Upper lobe of left lung (tissue), 6 donors: ENCODE measurements around the gene CFAP44. TPM values are rescaled to one million over a fixed set of nuclear protein-coding genes. Genes with fewer than 3 reads are reported as not detected.
"Not testable (repeated sequence)": the region's sequence is repeated elsewhere in the genome, so short reads cannot be mapped to it uniquely, and the experiment has no call there.

Source experiments
- ATAC-seq, 2 donors: fragments of 200-7000 bp; cut with Tn5 transposase; one replicate each; pipeline ENCODE4 v1.9.1; 2022; ENCODE audit warnings: mild to moderate bottlenecking in 2 of 2, moderate library complexity in 2 of 2; ENCODE audit not compliant: low FRiP score in 2 of 2
- DNase-seq, 2 donors: peaks; one replicate each; pipeline ENCODE4 v3.0.0-alpha.2; 2019 to 2020
- H3K27ac ChIP-seq, 4 donors: fragments of 200-600 bp; sonication (generic); one replicate each; pipeline ENCODE4 v1.5.1; 2016 to 2019
- H3K27me3 ChIP-seq, 4 donors: fragments of 200-600 bp; sonication (generic); one replicate each; pipeline ENCODE4 v1.5.1; 2017 to 2019
- H3K36me3 ChIP-seq, 4 donors: fragments of 200-600 bp; sonication (generic); one replicate each; pipeline ENCODE4 v1.5.1; 2016 to 2019
- H3K4me1 ChIP-seq, 4 donors: fragments of 200-600 bp; sonication (generic); one replicate each; pipeline ENCODE4 v1.5.1; 2018 to 2019
- H3K4me3 ChIP-seq, 4 donors: fragments of 200-600 bp; sonication (generic); one replicate each; pipeline ENCODE4 v1.5.1; 2017 to 2019; ENCODE audit warnings: mild to moderate bottlenecking in 2 of 4, moderate library complexity in 1 of 4
- H3K9me3 ChIP-seq, 4 donors: fragments of 200-600 bp; sonication (generic); one replicate each; pipeline ENCODE4 v1.5.1; 2018 to 2019
- CTCF ChIP-seq, 6 experiments: fragments of 450-650 bp in 4 of 6; fragments of 200-600 bp in 2 of 6; sonication (generic) in 2 of 6; IDR thresholded peaks; one replicate each; pipeline ENCODE4 v1.5.1; 2016 to 2019; ENCODE audit warnings: antibody characterized with exemption in 6 of 6
- EP300 ChIP-seq, 4 donors: sonication (generic); formaldehyde crosslinking; IDR thresholded peaks; one replicate each; pipeline ENCODE4 v1.5.1; 2017; ENCODE audit warnings: antibody characterized with exemption in 4 of 4, control low read depth in 2 of 4
- POLR2A ChIP-seq, 4 donors: fragments of 450-650 bp; IDR thresholded peaks; one replicate each; pipeline ENCODE4 v1.5.1; 2016 to 2017; ENCODE audit warnings: antibody characterized with exemption in 4 of 4, mild to moderate bottlenecking in 2 of 4
- POLR2AphosphoS5 ChIP-seq, 2 donors: sonication (generic); formaldehyde crosslinking; IDR thresholded peaks; one replicate each; pipeline ENCODE4 v1.5.1; 2017; ENCODE audit warnings: antibody characterized with exemption in 2 of 2
- WGBS, 2 donors: methylation state at CpG; one replicate each; pipeline ENCODE4 v1.1.5; 2017 to 2018; 5-methylcytosine and 5-hydroxymethylcytosine counted together
- total RNA-seq, 6 donors: library from RNA; depleted of rRNA in 4 of 6; stranded (reverse); fragments of >200 nt in 4 of 6; gene quantifications; one replicate each; pipeline versions ENCODE4 v1.1.0 to v1.2.1, GENCODE V29; 2016 to 2021
- donor health status: DM: no; HTN: no; CAD: no; lungs with moderate emphysema.
- donor health status: DM: no; HTN: yes; CAD: no; lungs with severe emphysema.

CFAP44 gene
- 10 to 100 TPM in 3 of 6 donors, 1 to 10 TPM in 3; 6.5 to 54.9 (median 10.9) TPM for total RNA-seq

GRCh38 chr3:113441051-113441770, at the start of gene CFAP44:
Gene CFAP44, minus strand, starts transcription at chr3:113441493. Its CDS starts 7,829 bp downstream, at chr3:113433664.
- no peaks in the 10 kb centered on the region for H3K4me1 ChIP-seq
- H3K27me3 ChIP-seq: no peaks in the 10 kb centered on the region
- ATAC-seq: peak; percentile 62 to 95
- 54 to 63% methylated on average over 31 to 44 of the region's 44 CpGs for WGBS, 2 donors
- peak; percentile 61 to 95 for DNase-seq
- H3K9me3 ChIP-seq: no peaks in the 10 kb centered on the region
- H3K4me3 ChIP-seq: peak within 1 kb of the TSS in 3 of 4 donors; percentile 26 to 42 (median 41)
- H3K27ac ChIP-seq: no peak within 1 kb of the TSS
- TF ChIP-seq POLR2AphosphoS5 (IDR thresholded peaks at IDR 0.05) (no peak), POLR2A (IDR thresholded peaks at IDR 0.05) (peak in 1 of 4 donors; percentile 27)
- peaks cover 0 to 13% (median 4%) of the 10 kb centered on the region in 4 donors for H3K36me3 ChIP-seq

GRCh38 chr3:113485161-113485609, 43.9 kb upstream of the CFAP44 start:
- Histone ChIP-seq H3K27ac (no peak overlapping the region), H3K27me3 (no peaks in the 10 kb centered on the region), H3K36me3 (peaks cover 0 to 13% (median 2%) of the 10 kb centered on the region in 4 donors), H3K4me3 (no peak overlapping the region), H3K9me3 (no peaks in the 10 kb centered on the region), H3K4me1 (peaks cover 0 to 2% (median 0%) of the 10 kb centered on the region in 4 donors)
- ATAC-seq: no peak
- DNase-seq: peak in 1 of 2 donors; percentile 80
- 67 to 73% methylated on average over 4 to 8 of the region's 8 CpGs for WGBS, 2 donors
- TF ChIP-seq EP300 (IDR thresholded peaks at IDR 0.05) (peak in 1 of 4 donors; percentile 24), POLR2A (IDR thresholded peaks at IDR 0.05) (no peak), POLR2AphosphoS5 (IDR thresholded peaks at IDR 0.05) (no peak), CTCF (IDR thresholded peaks at IDR 0.05) (no peak)

- Histone ChIP-seq H3K4me1 (no peaks in the 10 kb centered on the region), H3K4me3 (no peak overlapping the region), H3K36me3 (peaks cover 4 to 42% (median 11%) of the 10 kb centered on the region in 4 donors), H3K27me3 (no peaks in the 10 kb centered on the region), H3K9me3 (no peaks in the 10 kb centered on the region), H3K27ac (no peak overlapping the region)
- ATAC-seq: no peak
- WGBS, 2 donors: 64 to 93% methylated on average over 2 of the region's 2 CpGs
- DNase-seq: no peak
- no peak for TF ChIP-seq POLR2A (IDR thresholded peaks at IDR 0.05)
- no peak for TF ChIP-seq POLR2AphosphoS5 (IDR thresholded peaks at IDR 0.05)
- no peak for TF ChIP-seq CTCF (IDR thresholded peaks at IDR 0.05)
- no peak for TF ChIP-seq EP300 (IDR thresholded peaks at IDR 0.05)
Observed at GRCh38 chr3:113468539-113468938, 27.2 kb upstream of the CFAP44 start.

GRCh38 chr3:113461488-113461887, 20.2 kb upstream of the CFAP44 start:
- ATAC-seq: no peak
- Histone ChIP-seq H3K27ac (no peak overlapping the region), H3K9me3 (no peaks in the 10 kb centered on the region), H3K4me1 (no peaks in the 10 kb centered on the region), H3K4me3 (no peak overlapping the region), H3K27me3 (no peaks in the 10 kb centered on the region), H3K36me3 (peaks cover 5 to 62% (median 16%) of the 10 kb centered on the region in 4 donors)
- no peak for DNase-seq
- no peak for TF ChIP-seq CTCF (IDR thresholded peaks at IDR 0.05)
- TF ChIP-seq POLR2A (IDR thresholded peaks at IDR 0.05): no peak
- no peak for TF ChIP-seq POLR2AphosphoS5 (IDR thresholded peaks at IDR 0.05)
- no peak for TF ChIP-seq EP300 (IDR thresholded peaks at IDR 0.05)

GRCh38 chr3:113458554-113458953, 17.3 kb upstream of the CFAP44 start:
- peak in 1 of 2 donors; percentile 56 for DNase-seq
- not testable (repeated sequence) for ATAC-seq
- 98 to 100% methylated on average over 4 to 8 of the region's 27 CpGs for WGBS, 2 donors

GRCh38 chr3:113455446-113455845, 14.2 kb upstream of the CFAP44 start:
- ATAC-seq: no peak
- H3K4me1 ChIP-seq: no peaks in the 10 kb centered on the region
- no peak for DNase-seq
- no peak overlapping the region for H3K4me3 ChIP-seq
- no peaks in the 10 kb centered on the region for H3K27me3 ChIP-seq
- H3K36me3 ChIP-seq: peaks cover 6 to 65% (median 18%) of the 10 kb centered on the region in 4 donors
- no peak overlapping the region for H3K27ac ChIP-seq
- H3K9me3 ChIP-seq: no peaks in the 10 kb centered on the region
- TF ChIP-seq CTCF (IDR thresholded peaks at IDR 0.05): no peak
- TF ChIP-seq POLR2AphosphoS5 (IDR thresholded peaks at IDR 0.05): no peak
- no peak for TF ChIP-seq POLR2A (IDR thresholded peaks at IDR 0.05)
- no peak for TF ChIP-seq EP300 (IDR thresholded peaks at IDR 0.05)

More at GRCh38 chr3:113458554-113458953, 17.3 kb upstream of the CFAP44 start:
- not testable (repeated sequence) for H3K27me3 ChIP-seq, H3K4me3 ChIP-seq, H3K27ac ChIP-seq, H3K4me1 ChIP-seq, H3K9me3 ChIP-seq
- peaks cover 6 to 61% (median 18%) of the 10 kb centered on the region in 4 donors for H3K36me3 ChIP-seq
